Fibroblast of the aortic adventitia (primary cell): ENCODE data around the gene GARNL3. TPM values are rescaled to one million over a fixed set of nuclear protein-coding genes. Genes with fewer than 3 reads are reported as not detected.
A peak's percentile ranks its signal among the peaks of the same experiment; 100 is the strongest.

Source experiments
- DNase-seq: peaks from one replicate; pipeline ENCODE4 v3.0.0-alpha.2; 2010; ENCODE audit warnings: low read depth
- H3K4me3 ChIP-seq: 2 replicates; pipeline ENCODE4 v1.5.1; 2011; ENCODE audit warnings: low read depth, mild to moderate bottlenecking, control low read depth, low read length, moderate library complexity
- total RNA-seq: library from RNA; depleted of rRNA; stranded (reverse); fragments of >200 nt; gene quantifications from 2 replicates; pipeline ENCODE4 v1.2.3, GENCODE V29; 2012; ENCODE audit warnings: low replicate concordance
- TF ChIP-seq, protein P1 (sequence below): IDR thresholded peaks from 2 replicates; pipeline ENCODE4 v1.5.1; 2011; ENCODE audit warnings: mild to moderate bottlenecking, low read length, control low read depth, inconsistent platforms; ENCODE audit not compliant: insufficient read depth

The GARNL3 gene
- total RNA-seq, 1 donor = 2.5 TPM

DNA sequence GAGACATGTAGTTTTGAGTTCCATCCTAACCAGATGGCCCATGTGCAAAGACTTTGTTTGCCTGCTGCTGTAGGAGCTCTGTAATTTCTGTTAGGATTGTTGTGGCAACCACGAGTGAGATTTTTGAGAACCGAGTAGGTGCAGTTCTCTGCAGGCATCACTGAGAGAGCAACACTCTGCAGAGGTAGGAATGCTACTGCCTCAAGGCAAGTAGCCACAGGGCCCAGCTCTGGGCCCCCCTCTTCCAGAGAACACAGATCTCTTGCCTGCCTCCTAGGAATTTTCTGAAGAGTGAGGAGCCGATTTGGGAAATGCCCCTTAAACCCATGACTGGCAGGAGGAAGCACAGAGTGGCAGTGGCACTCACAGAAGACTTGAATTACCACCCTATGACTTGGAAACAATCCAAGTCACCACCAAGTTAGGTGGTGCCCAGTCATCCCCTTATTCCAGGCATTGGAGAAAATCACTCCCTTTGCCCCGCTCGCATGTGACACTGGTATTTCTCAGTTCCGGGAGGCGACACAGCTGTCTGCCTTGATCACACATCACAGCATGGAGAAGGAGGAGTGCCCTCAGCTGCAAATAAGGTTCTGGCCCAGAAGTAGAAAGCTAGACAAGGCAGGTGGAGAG, 79.9 kb downstream of the GARNL3 start:
- TF ChIP-seq, protein P1, sequence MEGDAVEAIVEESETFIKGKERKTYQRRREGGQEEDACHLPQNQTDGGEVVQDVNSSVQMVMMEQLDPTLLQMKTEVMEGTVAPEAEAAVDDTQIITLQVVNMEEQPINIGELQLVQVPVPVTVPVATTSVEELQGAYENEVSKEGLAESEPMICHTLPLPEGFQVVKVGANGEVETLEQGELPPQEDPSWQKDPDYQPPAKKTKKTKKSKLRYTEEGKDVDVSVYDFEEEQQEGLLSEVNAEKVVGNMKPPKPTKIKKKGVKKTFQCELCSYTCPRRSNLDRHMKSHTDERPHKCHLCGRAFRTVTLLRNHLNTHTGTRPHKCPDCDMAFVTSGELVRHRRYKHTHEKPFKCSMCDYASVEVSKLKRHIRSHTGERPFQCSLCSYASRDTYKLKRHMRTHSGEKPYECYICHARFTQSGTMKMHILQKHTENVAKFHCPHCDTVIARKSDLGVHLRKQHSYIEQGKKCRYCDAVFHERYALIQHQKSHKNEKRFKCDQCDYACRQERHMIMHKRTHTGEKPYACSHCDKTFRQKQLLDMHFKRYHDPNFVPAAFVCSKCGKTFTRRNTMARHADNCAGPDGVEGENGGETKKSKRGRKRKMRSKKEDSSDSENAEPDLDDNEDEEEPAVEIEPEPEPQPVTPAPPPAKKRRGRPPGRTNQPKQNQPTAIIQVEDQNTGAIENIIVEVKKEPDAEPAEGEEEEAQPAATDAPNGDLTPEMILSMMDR = no peak
- DNase-seq = no peak
- H3K4me3 ChIP-seq = no peak overlapping the region

DNA sequence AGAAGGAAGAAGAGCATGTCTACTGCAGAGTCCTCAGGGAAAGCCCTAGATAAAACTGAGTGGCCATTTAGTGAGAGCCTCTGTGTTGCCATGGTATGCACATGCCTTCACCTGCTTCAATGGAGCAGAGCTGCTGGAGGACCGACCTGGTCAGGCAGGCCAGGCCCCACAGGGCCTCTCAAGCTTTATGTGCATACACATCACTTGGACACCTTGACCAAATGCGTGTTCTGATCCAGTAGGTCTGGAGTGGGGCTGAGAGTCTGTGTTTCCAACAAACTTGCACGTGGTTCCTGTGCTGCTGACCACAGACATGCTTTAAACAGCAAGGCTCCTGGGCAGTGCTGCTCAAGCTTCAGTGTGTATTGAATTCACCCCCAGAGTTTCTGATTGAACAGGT, 81.0 kb downstream of the GARNL3 start:
- TF ChIP-seq, protein P1 = no peak

DNA sequence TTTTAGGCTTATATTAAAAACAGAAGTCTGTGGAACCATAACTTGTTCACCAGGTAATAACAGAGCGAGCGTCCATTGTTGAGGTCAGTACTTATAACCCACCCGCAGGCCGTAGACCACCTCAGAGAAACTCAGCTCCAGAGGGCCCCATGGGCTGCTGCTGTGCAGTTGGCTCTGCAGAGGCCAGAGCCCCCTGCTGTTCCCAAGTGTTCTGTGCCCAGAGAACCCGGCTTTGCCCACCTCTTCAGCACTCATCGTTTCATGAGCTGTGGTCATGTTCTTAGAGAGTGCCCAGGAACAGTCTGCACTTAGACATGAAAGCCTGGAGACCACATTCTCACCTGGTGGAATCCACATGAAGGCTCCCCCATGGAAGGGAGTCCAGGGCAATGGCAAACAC, 82.0 kb downstream of the GARNL3 start:
- H3K4me3 ChIP-seq = no peak overlapping the region
- TF ChIP-seq, protein P1 = peak; percentile 15
- no peak for DNase-seq

More for the DNA sequence above, 81.0 kb downstream of the GARNL3 start:
- no peak for DNase-seq
- H3K4me3 ChIP-seq = no peak overlapping the region

DNA sequence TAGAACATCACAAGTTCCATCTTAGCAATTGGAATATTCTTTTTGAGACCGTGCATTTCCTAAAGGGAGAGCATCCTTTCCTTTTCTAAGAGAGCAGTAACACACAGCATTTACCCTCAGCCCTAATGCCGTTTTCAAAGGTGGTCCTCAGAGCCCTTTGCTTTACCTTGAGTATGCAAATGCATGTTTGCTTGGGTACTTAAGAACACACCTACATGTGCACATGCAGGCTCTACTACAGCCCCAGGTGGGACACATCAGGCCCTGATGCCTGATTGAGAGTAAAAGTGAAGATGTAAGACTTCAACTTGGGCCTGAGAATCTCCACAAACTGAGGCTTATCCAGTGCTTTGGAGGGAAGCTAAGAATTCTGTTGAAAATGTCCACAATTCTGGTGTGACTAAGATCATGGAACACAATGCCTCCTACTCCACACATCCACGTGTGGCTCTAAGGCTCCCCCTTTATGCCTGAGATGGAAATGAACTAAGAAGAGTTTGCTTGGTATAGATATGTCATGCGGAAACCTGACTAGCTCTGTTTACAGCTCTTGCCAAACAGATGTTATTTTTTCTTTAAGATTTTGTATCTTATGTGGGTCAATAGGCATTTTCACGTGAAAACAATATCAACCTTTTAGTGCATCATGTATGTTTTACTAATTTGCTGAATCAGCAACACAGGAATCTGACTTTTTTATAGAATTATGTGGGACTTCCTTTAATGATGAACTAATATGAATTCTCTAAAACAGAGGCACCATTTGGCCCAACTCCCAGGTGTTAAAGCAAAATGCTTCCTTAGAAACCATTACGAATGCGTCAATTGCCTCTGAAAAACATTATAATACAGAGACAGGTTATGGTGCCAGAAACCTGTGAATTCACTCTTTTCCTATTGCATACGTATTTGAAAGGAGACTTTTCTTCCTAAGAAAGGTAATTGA, 83.5 kb downstream of the GARNL3 start:
- TF ChIP-seq, protein P1 = peak; percentile 78
- DNase-seq = peak; percentile 82

DNA sequence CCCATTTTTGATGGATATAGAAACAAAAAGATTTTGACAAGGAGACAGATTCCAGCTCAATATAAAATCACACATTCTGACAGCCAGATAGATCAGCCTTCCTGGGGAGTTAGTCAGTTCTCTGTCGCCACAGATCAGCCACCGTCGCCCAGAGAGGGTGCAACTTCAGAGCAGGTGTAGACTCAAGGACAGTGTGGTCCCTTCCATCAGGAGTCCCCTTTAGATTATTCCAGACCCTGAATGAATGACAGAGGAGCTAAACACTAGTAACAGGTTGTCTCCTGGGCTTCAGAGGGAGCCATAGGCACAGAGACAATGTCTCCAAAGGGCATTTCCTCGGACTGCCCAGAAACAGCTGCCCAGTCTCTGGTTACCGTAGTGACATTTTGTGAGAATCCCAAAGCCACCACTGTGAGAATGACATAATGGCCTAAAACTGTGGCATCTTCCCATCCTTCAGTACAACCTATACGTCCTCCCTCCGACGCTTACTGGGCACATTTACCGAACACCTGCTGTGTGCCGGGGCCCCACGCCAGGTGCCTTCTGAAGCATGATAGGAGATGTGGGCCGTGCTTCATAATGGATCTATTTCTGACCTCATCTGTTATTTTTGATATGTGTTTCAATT, 85.0 kb downstream of the GARNL3 start:
- DNase-seq = no peak
- TF ChIP-seq, protein P1 = no peak
- H3K4me3 ChIP-seq = no peak overlapping the region

More for the DNA sequence above, 83.5 kb downstream of the GARNL3 start:
- H3K4me3 ChIP-seq = no peak overlapping the region

DNA sequence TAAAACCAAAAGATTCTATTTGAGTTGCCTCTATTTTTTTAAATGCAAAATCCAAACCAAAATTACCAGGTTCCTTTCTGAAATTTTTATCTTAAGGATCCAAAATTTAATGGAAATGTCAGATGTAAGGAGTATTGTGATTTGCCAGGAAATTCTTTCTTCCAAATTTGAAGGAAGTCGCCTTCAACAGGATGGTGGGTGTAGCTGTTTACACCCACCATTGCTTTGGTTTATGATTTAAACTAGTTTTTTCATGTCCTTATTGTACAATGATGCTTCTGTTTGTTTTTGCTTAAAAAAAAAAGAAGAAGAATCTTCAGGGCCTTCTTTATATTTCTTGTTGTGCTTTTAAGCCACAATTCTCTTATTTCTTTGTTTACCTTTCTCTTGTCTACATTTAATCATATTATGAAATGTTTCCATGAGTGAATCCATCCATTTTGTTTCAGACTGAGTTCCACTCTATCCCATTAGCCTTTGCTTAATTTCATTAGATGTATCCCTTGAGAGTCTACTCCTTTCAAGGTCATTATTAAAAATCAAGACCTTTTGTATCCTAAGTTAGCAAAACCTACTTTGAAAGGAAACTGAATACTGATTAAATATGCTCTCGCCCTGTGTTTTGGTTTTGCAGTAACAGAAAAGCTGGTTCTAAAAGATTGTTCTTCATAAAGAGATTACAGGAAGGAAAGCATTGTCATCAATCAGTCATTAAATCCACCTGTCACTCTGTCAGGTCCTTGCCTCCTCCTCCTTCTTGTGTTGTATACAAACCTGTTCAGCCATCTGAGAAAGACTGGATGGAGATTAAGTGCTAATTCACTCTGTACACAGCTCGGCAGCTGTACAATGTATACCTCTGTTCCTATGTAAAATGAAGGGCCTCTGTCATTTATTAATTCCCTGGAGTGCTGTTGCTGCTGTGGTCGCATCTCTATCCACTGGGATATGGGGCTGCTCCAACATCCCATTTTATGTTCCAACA, 86.9 kb downstream of the GARNL3 start:
- H3K4me3 ChIP-seq = no peak overlapping the region
- TF ChIP-seq, protein P1 = no peak
- no peak for DNase-seq
